Activated T-helper 9 cell treated with anti-CD3 and anti-CD28 coated beads, Interleukin-2, amount 50 U/mL, for 16 hours (primary cell): Measurements from ENCODE around the gene AFG3L2.

Source experiments
- DNase-seq: peaks from one replicate; pipeline ENCODE4 v3.0.0-alpha.2; 2020; ENCODE audit warnings: low read depth

AFG3L2 gene

GRCh38 chr18:12361770-12362378 lies 15.2 kb downstream of the AFG3L2 start:
- no peak for DNase-seq

GRCh38 chr18:12359515-12359927 lies 17.5 kb downstream of the AFG3L2 start:
- DNase-seq: no peak

- DNase-seq: no peak
These were observed 24.8 kb downstream of the AFG3L2 start for GRCh38 chr18:12352188-12352587.

- DNase-seq: no peak
These were observed 29.1 kb downstream of the AFG3L2 start for GRCh38 chr18:12347895-12348294.

GRCh38 chr18:12346240-12346565 lies 30.8 kb downstream of the AFG3L2 start:
- no peak for DNase-seq

- no peak for DNase-seq
These were observed 31.4 kb downstream of the AFG3L2 start for GRCh38 chr18:12345491-12346239.

- no peak for DNase-seq
These were observed 34.4 kb downstream of the AFG3L2 start for GRCh38 chr18:12342661-12343060.

- no peak for DNase-seq
These were observed 35.9 kb downstream of the AFG3L2 start for GRCh38 chr18:12340945-12341660.

- no peak for DNase-seq
These were observed 38.6 kb downstream of the AFG3L2 start for GRCh38 chr18:12338382-12338781.

- DNase-seq: no peak
These were observed 40.1 kb downstream of the AFG3L2 start for GRCh38 chr18:12336887-12337286.

- no peak for DNase-seq
These were observed 40.8 kb downstream of the AFG3L2 start for GRCh38 chr18:12336171-12336613.

GRCh38 chr18:12335503-12335902 lies 41.5 kb downstream of the AFG3L2 start:
- no peak for DNase-seq

GRCh38 chr18:12334863-12335262 lies 42.2 kb downstream of the AFG3L2 start:
- no peak for DNase-seq

- DNase-seq: no peak
These were observed 42.6 kb downstream of the AFG3L2 start for GRCh38 chr18:12334366-12334808.

- DNase-seq: no peak
These were observed 43.3 kb downstream of the AFG3L2 start for GRCh38 chr18:12333506-12334290.

- no peak for DNase-seq
These were observed 46.3 kb downstream of the AFG3L2 start for GRCh38 chr18:12330766-12331165.

- DNase-seq: no peak
These were observed 47.8 kb downstream of the AFG3L2 start for GRCh38 chr18:12329125-12329698.

GRCh38 chr18:12328179-12328823 lies 48.7 kb downstream of the AFG3L2 start:
- no peak for DNase-seq

GRCh38 chr18:12327510-12328178 lies 49.4 kb downstream of the AFG3L2 start:
- peak; percentile 51 for DNase-seq

GRCh38 chr18:12326711-12327460 lies 50.1 kb downstream of the AFG3L2 start:
- DNase-seq: no peak
